Measurements from ENCODE around the gene PIGT. TPM values are rescaled to one million over a fixed set of nuclear protein-coding genes. Genes with fewer than 3 reads are reported as not detected.

Gene PIGT
- total and polyA plus RNA-seq, 2 donors (not counting 1 experiment from before 2014, with no cell fraction given), result 25.8 to 53.9 TPM

DNA sequence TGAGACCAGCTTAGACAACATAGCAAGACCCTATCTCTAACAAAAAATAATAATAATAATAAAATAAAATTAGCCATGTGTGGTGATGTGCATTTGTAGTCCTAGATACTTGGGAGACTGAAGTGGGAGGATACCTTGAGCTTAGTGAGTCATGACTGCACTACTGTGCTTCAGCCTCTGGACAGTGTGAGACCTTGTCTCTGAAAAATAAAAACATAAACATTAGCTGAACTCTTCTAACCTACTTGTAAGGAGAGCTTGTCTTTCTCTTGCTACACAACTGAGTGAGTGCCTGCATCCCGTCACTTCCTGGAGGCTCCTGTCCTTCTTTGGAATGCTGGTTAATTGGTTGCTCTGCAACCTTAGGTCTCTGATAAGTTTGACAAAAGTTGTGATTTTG lies 13.0 kb upstream of the PIGT start:
- Histone ChIP-seq H2AFZ (ENCODE audit: low read length) (no peak overlapping the region), H3K79me2 (ENCODE audit: control insufficient read depth, insufficient read depth, low read length) (no peaks in the 10 kb centered on the region), H3K9me3 (ENCODE audit: control insufficient read depth, insufficient read depth, low read depth, low read length) (no peaks in the 10 kb centered on the region), H3K4me3 (replicated peaks in 1 of 4; ENCODE audit: control extremely low read depth in 1 of 4, insufficient read depth in 1 of 4, low read depth in 3 of 4, low read length in 4 of 4) (no peak overlapping the region), H3K4me2 (ENCODE audit: extremely low read depth, insufficient read depth, low read length) (no peak overlapping the region), H4K20me1 (ENCODE audit: control insufficient read depth, extremely low read depth, insufficient read depth, low read length) (no peaks in the 10 kb centered on the region), H3K27ac (ENCODE audit: insufficient read depth, low read length) (no peak overlapping the region), H3K4me1 (ENCODE audit: control insufficient read depth, extremely low read depth, insufficient read depth, low read length) (peaks cover 3% of the 10 kb centered on the region), H3K9ac (ENCODE audit: insufficient read depth, low read length) (no peak overlapping the region), H3K36me3 (ENCODE audit: control insufficient read depth, insufficient read depth, low read length) (no peaks in the 10 kb centered on the region), H3K27me3 (ENCODE audit: control insufficient read depth, insufficient read depth, low read length) (no peaks in the 10 kb centered on the region)
- TF ChIP-seq EZH2 (IDR thresholded peaks at IDR 0.05; ENCODE audit: low read length, missing control alignments), result no peak
- TF ChIP-seq, protein P1, sequence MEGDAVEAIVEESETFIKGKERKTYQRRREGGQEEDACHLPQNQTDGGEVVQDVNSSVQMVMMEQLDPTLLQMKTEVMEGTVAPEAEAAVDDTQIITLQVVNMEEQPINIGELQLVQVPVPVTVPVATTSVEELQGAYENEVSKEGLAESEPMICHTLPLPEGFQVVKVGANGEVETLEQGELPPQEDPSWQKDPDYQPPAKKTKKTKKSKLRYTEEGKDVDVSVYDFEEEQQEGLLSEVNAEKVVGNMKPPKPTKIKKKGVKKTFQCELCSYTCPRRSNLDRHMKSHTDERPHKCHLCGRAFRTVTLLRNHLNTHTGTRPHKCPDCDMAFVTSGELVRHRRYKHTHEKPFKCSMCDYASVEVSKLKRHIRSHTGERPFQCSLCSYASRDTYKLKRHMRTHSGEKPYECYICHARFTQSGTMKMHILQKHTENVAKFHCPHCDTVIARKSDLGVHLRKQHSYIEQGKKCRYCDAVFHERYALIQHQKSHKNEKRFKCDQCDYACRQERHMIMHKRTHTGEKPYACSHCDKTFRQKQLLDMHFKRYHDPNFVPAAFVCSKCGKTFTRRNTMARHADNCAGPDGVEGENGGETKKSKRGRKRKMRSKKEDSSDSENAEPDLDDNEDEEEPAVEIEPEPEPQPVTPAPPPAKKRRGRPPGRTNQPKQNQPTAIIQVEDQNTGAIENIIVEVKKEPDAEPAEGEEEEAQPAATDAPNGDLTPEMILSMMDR (conservative IDR thresholded peaks at IDR 0.05 in 1 of 2, IDR thresholded peaks at IDR 0.05 in 1 of 2; ENCODE audit: low read depth in 1 of 2, low read length in 2 of 2), result no peak
- no peak for DNase-seq (ENCODE audit: low read depth in 2 of 2)

DNA sequence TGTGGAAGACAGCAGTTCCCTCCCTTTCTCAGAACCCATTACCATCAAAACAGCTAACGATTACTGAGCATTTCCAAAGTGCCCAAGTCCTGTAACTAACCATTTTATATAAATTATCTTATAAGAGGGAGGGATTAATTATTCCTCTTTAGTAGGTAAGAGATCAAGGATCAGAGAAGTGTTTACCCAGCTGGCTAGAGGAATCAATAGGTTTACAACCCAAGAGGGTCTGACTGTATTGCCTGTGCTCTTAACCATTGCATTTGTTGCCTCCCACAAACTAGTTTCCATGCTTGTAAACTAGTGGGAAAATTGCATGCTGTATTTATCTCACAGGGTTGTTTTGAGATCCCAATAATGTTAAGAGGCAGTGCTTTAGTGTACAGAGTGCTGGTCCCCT lies 11.5 kb upstream of the PIGT start:
- H3K27ac ChIP-seq (ENCODE audit: insufficient read depth, low read length), result no peak overlapping the region
- no peaks in the 10 kb centered on the region for H3K9me3 ChIP-seq (ENCODE audit: control insufficient read depth, insufficient read depth, low read depth, low read length)
- no peaks in the 10 kb centered on the region for H3K36me3 ChIP-seq (ENCODE audit: control insufficient read depth, insufficient read depth, low read length)
- H3K9ac ChIP-seq (ENCODE audit: insufficient read depth, low read length), result no peak overlapping the region
- no peaks in the 10 kb centered on the region for H3K79me2 ChIP-seq (ENCODE audit: control insufficient read depth, insufficient read depth, low read length)
- H3K4me3 ChIP-seq (replicated peaks in 1 of 4; ENCODE audit: control extremely low read depth in 1 of 4, insufficient read depth in 1 of 4, low read depth in 3 of 4, low read length in 4 of 4), result no peak overlapping the region
- H3K4me1 ChIP-seq (ENCODE audit: control insufficient read depth, extremely low read depth, insufficient read depth, low read length), result peaks cover 3% of the 10 kb centered on the region
- no peak overlapping the region for H3K4me2 ChIP-seq (ENCODE audit: extremely low read depth, insufficient read depth, low read length)
- no peak for TF ChIP-seq EZH2 (IDR thresholded peaks at IDR 0.05; ENCODE audit: low read length, missing control alignments)
- TF ChIP-seq, protein P1 (conservative IDR thresholded peaks at IDR 0.05 in 1 of 2, IDR thresholded peaks at IDR 0.05 in 1 of 2; ENCODE audit: low read depth in 1 of 2, low read length in 2 of 2), result no peak
- no peak overlapping the region for H2AFZ ChIP-seq (ENCODE audit: low read length)
- no peaks in the 10 kb centered on the region for H3K27me3 ChIP-seq (ENCODE audit: control insufficient read depth, insufficient read depth, low read length)
- DNase-seq (ENCODE audit: low read depth in 2 of 2), result no peak
- no peaks in the 10 kb centered on the region for H4K20me1 ChIP-seq (ENCODE audit: control insufficient read depth, extremely low read depth, insufficient read depth, low read length)

DNA sequence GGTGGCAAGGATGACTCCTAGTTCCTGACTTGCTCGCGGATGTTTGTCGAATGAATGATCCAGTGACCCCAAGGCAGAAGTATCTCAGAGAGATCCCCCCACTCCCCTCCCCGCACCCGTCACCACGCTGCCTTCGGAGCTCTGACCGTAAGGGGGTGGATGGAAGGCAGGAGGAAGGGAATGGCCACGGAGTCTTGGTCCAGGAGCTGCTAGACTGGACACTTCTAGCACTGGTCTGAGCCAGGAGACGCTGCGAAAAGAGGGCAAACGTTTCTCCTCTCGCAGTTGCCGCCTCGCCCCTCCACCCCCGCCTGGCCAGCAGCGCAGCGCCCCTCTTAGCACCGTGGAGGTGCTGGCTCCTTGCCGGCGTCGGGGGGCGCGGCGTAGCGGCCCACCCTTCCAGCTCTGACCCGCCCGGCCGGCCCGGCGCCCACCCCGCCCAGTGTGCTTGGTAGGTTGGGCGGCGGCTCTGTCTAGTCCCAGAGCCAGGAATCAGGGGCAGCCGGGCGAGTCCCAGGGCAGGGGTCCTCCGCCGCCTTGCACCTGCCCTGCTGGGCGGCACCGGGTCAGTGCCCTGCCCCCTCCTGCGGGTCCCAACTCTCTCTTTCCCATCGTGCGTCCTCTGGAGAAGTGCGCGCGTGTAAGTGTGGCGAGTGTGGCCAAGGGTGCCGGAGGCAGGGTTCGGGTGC lies 10.2 kb upstream of the PIGT start:
- peak overlapping the region; percentile 80 for H3K9ac ChIP-seq (ENCODE audit: insufficient read depth, low read length)
- H2AFZ ChIP-seq (ENCODE audit: low read length), result peak overlapping the region; percentile 68
- H3K79me2 ChIP-seq (ENCODE audit: control insufficient read depth, insufficient read depth, low read length), result no peaks in the 10 kb centered on the region
- H3K4me1 ChIP-seq (ENCODE audit: control insufficient read depth, extremely low read depth, insufficient read depth, low read length), result peaks cover 3% of the 10 kb centered on the region
- H3K4me2 ChIP-seq (ENCODE audit: extremely low read depth, insufficient read depth, low read length), result peak overlapping the region; percentile 83
- H4K20me1 ChIP-seq (ENCODE audit: control insufficient read depth, extremely low read depth, insufficient read depth, low read length), result no peaks in the 10 kb centered on the region
- H3K27me3 ChIP-seq (ENCODE audit: control insufficient read depth, insufficient read depth, low read length), result no peaks in the 10 kb centered on the region
- DNase-seq (ENCODE audit: low read depth in 2 of 2), result peak in 1 of 2 donors; percentile 9
- peak overlapping the region; percentile 73 for H3K27ac ChIP-seq (ENCODE audit: insufficient read depth, low read length)
- no peaks in the 10 kb centered on the region for H3K36me3 ChIP-seq (ENCODE audit: control insufficient read depth, insufficient read depth, low read length)
- peak overlapping the region; percentile 48 to 73 (median 67) for H3K4me3 ChIP-seq (replicated peaks in 1 of 4; ENCODE audit: control extremely low read depth in 1 of 4, insufficient read depth in 1 of 4, low read depth in 3 of 4, low read length in 4 of 4)
- TF ChIP-seq, protein P1 (conservative IDR thresholded peaks at IDR 0.05 in 1 of 2, IDR thresholded peaks at IDR 0.05 in 1 of 2; ENCODE audit: low read depth in 1 of 2, low read length in 2 of 2), result no peak
- TF ChIP-seq EZH2 (IDR thresholded peaks at IDR 0.05; ENCODE audit: low read length, missing control alignments), result no peak
- no peaks in the 10 kb centered on the region for H3K9me3 ChIP-seq (ENCODE audit: control insufficient read depth, insufficient read depth, low read depth, low read length)

Data from fibroblast of lung (primary cell).